ENCODE data around the gene PLA2G2A. TPM values are rescaled to one million over a fixed set of nuclear protein-coding genes. Genes with fewer than 3 reads are reported as not detected.

The PLA2G2A gene
- total RNA-seq, 4 donors from 2014 or later = 14.9 to 154 (median 60.9) TPM

GRCh38 chr1:19940486-19941205 is 38.8 kb downstream of the PLA2G2A start:
- TF ChIP-seq POLR2AphosphoS5 (IDR thresholded peaks at IDR 0.05) (no peak), CTCF (IDR thresholded peaks at IDR 0.05) (no peak)
- no peak overlapping the region for H3K4me3 ChIP-seq
- H3K27me3 ChIP-seq = no peaks in the 10 kb centered on the region
- intact Hi-C loops (cut with DNase I; ENCODE audit: low total_unique reads) = no loop called here
- H3K36me3 ChIP-seq = no peaks in the 10 kb centered on the region
- in situ Hi-C loops (cut with MboI; ENCODE audit: low pct_ligation_motif_present in 1 of 4, low pct_unique_long_range_greater_than_20kb in 1 of 4, low sequenced_read_pairs in 3 of 4) = no loop called here
- 47 to 70% methylated on average over 4 to 7 of the region's 7 CpGs for WGBS, 2 donors (ENCODE audit: low coverage in 1 of 2)
- no peaks in the 10 kb centered on the region for H3K4me1 ChIP-seq
- no peak for DNase-seq
- no peaks in the 10 kb centered on the region for H3K9me3 ChIP-seq
- H3K27ac ChIP-seq = no peak overlapping the region

- intact Hi-C loops (cut with DNase I; ENCODE audit: low total_unique reads) (no loop called here), in situ Hi-C loops (cut with MboI; ENCODE audit: low pct_ligation_motif_present in 1 of 4, low pct_unique_long_range_greater_than_20kb in 1 of 4, low sequenced_read_pairs in 3 of 4) (no loop called here)
- DNase-seq = no peak
- Histone ChIP-seq H3K4me1 (no peaks in the 10 kb centered on the region), H3K27ac (no peak overlapping the region), H3K27me3 (no peaks in the 10 kb centered on the region), H3K36me3 (no peaks in the 10 kb centered on the region), H3K4me3 (no peak overlapping the region), H3K9me3 (no peaks in the 10 kb centered on the region)
- TF ChIP-seq POLR2AphosphoS5 (IDR thresholded peaks at IDR 0.05) = no peak
- TF ChIP-seq POLR2A (IDR thresholded peaks at IDR 0.05) = no peak
- TF ChIP-seq EP300 (IDR thresholded peaks at IDR 0.05; ENCODE audit: low read depth) = no peak
- no peak for TF ChIP-seq CTCF (IDR thresholded peaks at IDR 0.05)
- WGBS, 2 donors (ENCODE audit: low coverage in 1 of 2) = 71 to 90% methylated on average over 1 of the region's 1 CpG
These were observed 40.9 kb downstream of the PLA2G2A start for GRCh38 chr1:19938472-19938871.

GRCh38 chr1:19936061-19936750 is 43.2 kb downstream of the PLA2G2A start:
- in situ Hi-C loops (cut with MboI; ENCODE audit: low pct_ligation_motif_present in 1 of 4, low pct_unique_long_range_greater_than_20kb in 1 of 4, low sequenced_read_pairs in 3 of 4) = no loop called here
- H3K27me3 ChIP-seq = no peaks in the 10 kb centered on the region
- intact Hi-C loops (cut with DNase I; ENCODE audit: low total_unique reads) = no loop called here
- no peaks in the 10 kb centered on the region for H3K4me1 ChIP-seq
- WGBS, 2 donors (ENCODE audit: low coverage in 1 of 2) = 70 to 78% methylated on average over 2 to 3 of the region's 3 CpGs
- TF ChIP-seq POLR2AphosphoS5 (IDR thresholded peaks at IDR 0.05) = no peak
- no peak for TF ChIP-seq EP300 (IDR thresholded peaks at IDR 0.05; ENCODE audit: low read depth)
- TF ChIP-seq CTCF (IDR thresholded peaks at IDR 0.05) = no peak
- no peak for TF ChIP-seq POLR2A (IDR thresholded peaks at IDR 0.05)
- H3K27ac ChIP-seq = no peak overlapping the region
- peaks cover 0 to 13% of the 10 kb centered on the region in 2 donors for H3K9me3 ChIP-seq
- no peaks in the 10 kb centered on the region for H3K36me3 ChIP-seq
- H3K4me3 ChIP-seq = no peak overlapping the region
- DNase-seq = no peak

- TF ChIP-seq POLR2A (IDR thresholded peaks at IDR 0.05) = no peak
- TF ChIP-seq EP300 (IDR thresholded peaks at IDR 0.05; ENCODE audit: low read depth) = no peak
- TF ChIP-seq POLR2AphosphoS5 (IDR thresholded peaks at IDR 0.05) = no peak
- TF ChIP-seq CTCF (IDR thresholded peaks at IDR 0.05) = no peak
- 83 to 92% methylated on average over 5 to 7 of the region's 7 CpGs for WGBS, 2 donors (ENCODE audit: low coverage in 1 of 2)
These were observed 45.1 kb downstream of the PLA2G2A start for GRCh38 chr1:19934336-19934735.

More at GRCh38 chr1:19934336-19934735, 45.1 kb downstream of the PLA2G2A start:
- Histone ChIP-seq H3K27me3 (no peaks in the 10 kb centered on the region), H3K4me1 (no peaks in the 10 kb centered on the region), H3K9me3 (peaks cover 0 to 13% of the 10 kb centered on the region in 2 donors), H3K27ac (no peak overlapping the region), H3K36me3 (no peaks in the 10 kb centered on the region), H3K4me3 (no peak overlapping the region)
- no peak for DNase-seq
- intact Hi-C loops (cut with DNase I; ENCODE audit: low total_unique reads) = no loop called here
- in situ Hi-C loops (cut with MboI; ENCODE audit: low pct_ligation_motif_present in 1 of 4, low pct_unique_long_range_greater_than_20kb in 1 of 4, low sequenced_read_pairs in 3 of 4) = no loop called here

Measured in transverse colon (tissue), 4 donors.